Mucosa of stomach (tissue), 1 donor: ENCODE data around the gene ATP9B.

Experiments
- H3K27me3 ChIP-seq: one replicate; pipeline ENCODE4 v1.7.0; 2013; ENCODE audit warnings: mild to moderate bottlenecking, low read length; ENCODE audit not compliant: control insufficient read depth, insufficient read depth
- H3K36me3 ChIP-seq: one replicate; pipeline ENCODE4 v1.7.0; 2013; ENCODE audit warnings: low read length; ENCODE audit not compliant: control insufficient read depth, insufficient read depth
- H3K4me1 ChIP-seq: one replicate; pipeline ENCODE4 v1.7.0; 2013; ENCODE audit warnings: mild to moderate bottlenecking, low read length; ENCODE audit not compliant: control insufficient read depth, insufficient read depth
- H3K4me3 ChIP-seq: one replicate; pipeline ENCODE4 v1.7.0; 2013; ENCODE audit warnings: low read length
- H3K9ac ChIP-seq: one replicate; pipeline ENCODE4 v1.7.0; 2013; ENCODE audit warnings: mild to moderate bottlenecking, low read length, moderate library complexity
- H3K9me3 ChIP-seq: one replicate; pipeline ENCODE4 v1.7.0; 2013; ENCODE audit warnings: mild to moderate bottlenecking, low read length, moderate library complexity; ENCODE audit not compliant: control insufficient read depth
- donor health status: Pancreatic carcinoma.

The ATP9B gene

GRCh38 chr18:79191956-79192355 lies 122.8 kb downstream of the ATP9B start:
- Histone ChIP-seq H3K27me3 (no peaks in the 10 kb centered on the region), H3K4me1 (no peaks in the 10 kb centered on the region), H3K36me3 (no peaks in the 10 kb centered on the region), H3K9me3 (no peaks in the 10 kb centered on the region), H3K9ac (no peak overlapping the region), H3K4me3 (no peak overlapping the region)

GRCh38 chr18:79193826-79194225 lies 124.6 kb downstream of the ATP9B start:
- Histone ChIP-seq H3K9ac (no peak overlapping the region), H3K4me3 (no peak overlapping the region), H3K36me3 (no peaks in the 10 kb centered on the region), H3K27me3 (no peaks in the 10 kb centered on the region), H3K9me3 (no peaks in the 10 kb centered on the region), H3K4me1 (no peaks in the 10 kb centered on the region)

GRCh38 chr18:79195716-79196683 lies 126.8 kb downstream of the ATP9B start:
- no peaks in the 10 kb centered on the region for H3K36me3 ChIP-seq
- no peaks in the 10 kb centered on the region for H3K4me1 ChIP-seq
- no peak overlapping the region for H3K4me3 ChIP-seq
- H3K9me3 ChIP-seq: no peaks in the 10 kb centered on the region
- H3K9ac ChIP-seq: no peak overlapping the region
- H3K27me3 ChIP-seq: no peaks in the 10 kb centered on the region

GRCh38 chr18:79197531-79197930 lies 128.3 kb downstream of the ATP9B start:
- H3K9me3 ChIP-seq: no peaks in the 10 kb centered on the region
- no peak overlapping the region for H3K9ac ChIP-seq
- H3K27me3 ChIP-seq: no peaks in the 10 kb centered on the region
- H3K4me3 ChIP-seq: no peak overlapping the region
- H3K4me1 ChIP-seq: no peaks in the 10 kb centered on the region
- H3K36me3 ChIP-seq: no peaks in the 10 kb centered on the region

- H3K36me3 ChIP-seq: no peaks in the 10 kb centered on the region
- H3K27me3 ChIP-seq: no peaks in the 10 kb centered on the region
- no peak overlapping the region for H3K4me3 ChIP-seq
- no peak overlapping the region for H3K9ac ChIP-seq
- H3K4me1 ChIP-seq: no peaks in the 10 kb centered on the region
- no peaks in the 10 kb centered on the region for H3K9me3 ChIP-seq
Measured at GRCh38 chr18:79199691-79200374, 130.6 kb downstream of the ATP9B start.

GRCh38 chr18:79200546-79201268 lies 131.5 kb downstream of the ATP9B start:
- Histone ChIP-seq H3K36me3 (no peaks in the 10 kb centered on the region), H3K4me1 (no peaks in the 10 kb centered on the region)

GRCh38 chr18:79203017-79203605 lies 133.9 kb downstream of the ATP9B start:
- H3K4me3 ChIP-seq: no peak overlapping the region
- no peaks in the 10 kb centered on the region for H3K4me1 ChIP-seq
- no peaks in the 10 kb centered on the region for H3K9me3 ChIP-seq
- no peak overlapping the region for H3K9ac ChIP-seq
- no peaks in the 10 kb centered on the region for H3K36me3 ChIP-seq
- H3K27me3 ChIP-seq: no peaks in the 10 kb centered on the region

More at GRCh38 chr18:79200546-79201268, 131.5 kb downstream of the ATP9B start:
- no peaks in the 10 kb centered on the region for H3K27me3 ChIP-seq
- H3K4me3 ChIP-seq: no peak overlapping the region
- H3K9ac ChIP-seq: no peak overlapping the region
- no peaks in the 10 kb centered on the region for H3K9me3 ChIP-seq

GRCh38 chr18:79204889-79205807 lies 136.0 kb downstream of the ATP9B start:
- no peaks in the 10 kb centered on the region for H3K9me3 ChIP-seq
- no peaks in the 10 kb centered on the region for H3K4me1 ChIP-seq
- H3K27me3 ChIP-seq: no peaks in the 10 kb centered on the region
- H3K36me3 ChIP-seq: no peaks in the 10 kb centered on the region
- no peak overlapping the region for H3K4me3 ChIP-seq
- no peak overlapping the region for H3K9ac ChIP-seq

GRCh38 chr18:79206444-79206843 lies 137.2 kb downstream of the ATP9B start:
- H3K27me3 ChIP-seq: no peaks in the 10 kb centered on the region
- H3K4me3 ChIP-seq: no peak overlapping the region

GRCh38 chr18:79208906-79209305 lies 139.7 kb downstream of the ATP9B start:
- Histone ChIP-seq H3K4me1 (no peaks in the 10 kb centered on the region), H3K36me3 (no peaks in the 10 kb centered on the region), H3K9me3 (no peaks in the 10 kb centered on the region), H3K9ac (no peak overlapping the region), H3K4me3 (no peak overlapping the region), H3K27me3 (no peaks in the 10 kb centered on the region)

More at GRCh38 chr18:79206444-79206843, 137.2 kb downstream of the ATP9B start:
- Histone ChIP-seq H3K4me1 (no peaks in the 10 kb centered on the region), H3K9ac (no peak overlapping the region), H3K9me3 (no peaks in the 10 kb centered on the region), H3K36me3 (no peaks in the 10 kb centered on the region)
